Measurements from ENCODE around the gene CERS3. TPM values are rescaled to one million over a fixed set of nuclear protein-coding genes. Genes with fewer than 3 reads are reported as not detected.

Gene CERS3
- total RNA-seq, 2 donors from 2014 or later = 0.22 TPM; not detected in 1

DNA sequence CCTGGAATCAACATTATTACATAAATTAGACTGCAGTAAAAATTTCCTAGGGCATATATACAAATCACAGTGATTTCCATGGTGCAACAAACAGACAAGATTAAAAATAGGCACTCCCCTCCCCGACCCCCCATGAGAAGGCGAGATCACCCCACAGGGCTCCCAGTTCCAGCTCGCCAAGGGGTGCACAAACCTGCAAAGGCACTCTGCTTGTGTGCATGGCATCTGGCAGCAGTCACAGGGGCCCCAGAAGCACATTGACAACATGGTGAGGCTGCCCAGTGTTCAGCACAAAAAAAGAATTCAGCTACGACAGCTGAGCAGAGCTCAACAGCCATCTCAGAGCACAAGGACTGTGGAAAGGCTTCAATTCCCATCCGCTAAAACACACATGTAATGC, 19.2 kb upstream of the CERS3 start:
- Mint-ChIP-seq H3K4me1 (ENCODE audit: low read depth in 2 of 2) (no peaks in the 10 kb centered on the region), H3K27ac (no peak overlapping the region), H3K36me3 (peaks cover 10% of the 10 kb centered on the region), H3K9me3 (no peaks in the 10 kb centered on the region), H3K27me3 (peaks cover 0 to 9% of the 10 kb centered on the region in 2 donors), H3K4me3 (no peak overlapping the region)
- DNase-seq (ENCODE audit: low spot score) = no peak
- ATAC-seq = no peak

DNA sequence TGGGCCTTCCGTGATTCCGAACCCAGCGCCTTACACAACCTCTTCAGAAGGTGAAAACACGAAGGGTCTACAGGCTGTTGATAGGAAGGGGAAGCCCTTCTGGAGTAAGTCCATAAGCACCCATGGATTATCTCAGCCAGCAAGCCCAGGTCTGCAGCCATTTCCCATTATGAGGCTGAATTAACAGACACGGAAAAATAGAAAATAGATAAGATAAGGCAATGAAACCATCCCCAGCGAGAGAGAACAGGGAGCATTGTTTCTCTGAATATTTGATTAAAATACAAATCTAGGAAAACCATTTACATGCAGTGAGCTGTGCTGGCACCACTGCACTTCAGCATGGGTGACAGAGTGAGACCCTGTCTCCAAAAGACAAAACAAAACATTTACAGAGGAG, 16.2 kb upstream of the CERS3 start:
- no peaks in the 10 kb centered on the region for H3K4me1 Mint-ChIP-seq (ENCODE audit: low read depth in 2 of 2)
- no peak overlapping the region for H3K4me3 Mint-ChIP-seq
- peaks cover 0 to 15% of the 10 kb centered on the region in 2 donors for H3K27me3 Mint-ChIP-seq
- no peak for ATAC-seq
- peaks cover 2% of the 10 kb centered on the region for H3K9me3 Mint-ChIP-seq
- H3K27ac Mint-ChIP-seq = no peak overlapping the region
- DNase-seq (ENCODE audit: low spot score) = no peak
- H3K36me3 Mint-ChIP-seq = no peaks in the 10 kb centered on the region

DNA sequence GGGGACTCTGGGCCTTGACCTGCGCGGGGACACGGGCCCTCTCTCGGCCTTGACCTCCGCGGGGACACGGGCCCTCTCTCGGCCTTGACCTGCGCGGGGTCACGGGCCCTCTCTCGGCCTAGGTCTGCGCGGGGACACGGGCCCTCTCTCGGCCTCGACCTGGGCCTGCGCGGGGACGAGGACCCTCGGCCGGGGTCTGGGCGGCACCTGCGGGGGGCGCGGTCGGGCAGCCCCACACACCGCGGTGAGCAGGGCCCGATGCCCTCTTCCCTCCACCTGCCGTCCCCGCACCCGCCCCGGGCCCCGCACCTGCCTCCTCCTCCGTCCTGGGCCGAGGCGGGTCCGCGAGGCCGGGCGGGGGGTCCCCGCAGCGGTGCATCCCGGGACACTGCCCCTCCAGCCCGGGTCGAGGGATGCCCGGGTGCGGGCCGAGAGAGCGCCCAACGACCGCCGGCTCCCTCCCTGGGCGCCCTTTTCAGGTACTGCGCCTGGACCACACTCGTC, 15.6 kb upstream of the CERS3 start:
- Mint-ChIP-seq H3K9me3 (peaks cover 2% of the 10 kb centered on the region), H3K27me3 (peaks cover 0 to 15% of the 10 kb centered on the region in 2 donors), H3K4me1 (ENCODE audit: low read depth in 2 of 2) (no peaks in the 10 kb centered on the region), H3K36me3 (peaks cover under 1% of the 10 kb centered on the region), H3K27ac (no peak overlapping the region), H3K4me3 (no peak overlapping the region)
- no peak for DNase-seq (ENCODE audit: low spot score)
- ATAC-seq = peak in 1 of 2 donors; percentile 43

DNA sequence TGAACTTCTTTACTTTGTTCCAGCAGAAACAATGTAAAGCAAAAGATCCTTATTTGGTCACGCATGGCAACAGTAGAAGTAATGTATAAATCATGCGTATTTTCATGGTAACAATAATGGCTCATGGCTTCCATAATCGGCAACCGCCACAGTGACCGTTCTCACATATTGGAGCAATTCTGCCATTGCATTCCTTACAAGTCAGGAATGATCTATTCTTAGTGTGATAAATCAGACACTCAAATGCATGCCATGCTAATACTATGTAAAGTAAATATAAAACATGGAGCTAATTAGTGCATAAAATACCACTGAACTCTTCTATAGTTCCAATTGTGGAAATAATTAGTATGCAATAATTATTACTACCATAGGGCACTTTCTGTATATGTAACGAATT, 13.5 kb upstream of the CERS3 start:
- H3K4me3 Mint-ChIP-seq = no peak overlapping the region
- H3K27ac Mint-ChIP-seq = no peak overlapping the region
- ATAC-seq = no peak
- H3K36me3 Mint-ChIP-seq = peaks cover 7% of the 10 kb centered on the region
- H3K4me1 Mint-ChIP-seq (ENCODE audit: low read depth in 2 of 2) = no peaks in the 10 kb centered on the region
- DNase-seq (ENCODE audit: low spot score) = no peak
- H3K9me3 Mint-ChIP-seq = peaks cover 8% of the 10 kb centered on the region
- H3K27me3 Mint-ChIP-seq = peaks cover 0 to 23% of the 10 kb centered on the region in 2 donors

DNA sequence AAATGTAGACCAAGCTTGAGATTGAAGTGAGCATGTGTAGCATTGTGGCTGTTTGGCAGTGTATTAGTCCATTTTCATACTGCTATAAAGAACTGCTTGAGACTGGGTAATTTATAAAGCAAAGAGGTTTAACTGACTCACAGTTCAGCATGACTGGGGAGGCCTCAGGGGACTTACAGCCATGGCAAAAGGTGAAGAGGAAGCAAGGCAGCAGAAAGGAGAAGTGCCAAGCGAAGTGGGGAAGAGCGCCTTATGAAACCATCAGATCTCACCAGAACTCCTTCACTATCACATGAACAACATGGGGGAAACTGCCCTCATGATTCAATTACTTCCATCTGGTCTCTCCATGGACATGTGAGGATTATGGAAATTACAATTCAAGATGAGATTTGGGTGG, 8.6 kb upstream of the CERS3 start:
- H3K27me3 Mint-ChIP-seq = peaks cover 8 to 18% of the 10 kb centered on the region in 2 donors
- DNase-seq (ENCODE audit: low spot score) (no peak), ATAC-seq (no peak)
- no peaks in the 10 kb centered on the region for H3K4me1 Mint-ChIP-seq (ENCODE audit: low read depth in 2 of 2)
- peaks cover 8% of the 10 kb centered on the region for H3K9me3 Mint-ChIP-seq
- peaks cover 7% of the 10 kb centered on the region for H3K36me3 Mint-ChIP-seq
- H3K4me3 Mint-ChIP-seq = no peak overlapping the region
- no peak overlapping the region for H3K27ac Mint-ChIP-seq

DNA sequence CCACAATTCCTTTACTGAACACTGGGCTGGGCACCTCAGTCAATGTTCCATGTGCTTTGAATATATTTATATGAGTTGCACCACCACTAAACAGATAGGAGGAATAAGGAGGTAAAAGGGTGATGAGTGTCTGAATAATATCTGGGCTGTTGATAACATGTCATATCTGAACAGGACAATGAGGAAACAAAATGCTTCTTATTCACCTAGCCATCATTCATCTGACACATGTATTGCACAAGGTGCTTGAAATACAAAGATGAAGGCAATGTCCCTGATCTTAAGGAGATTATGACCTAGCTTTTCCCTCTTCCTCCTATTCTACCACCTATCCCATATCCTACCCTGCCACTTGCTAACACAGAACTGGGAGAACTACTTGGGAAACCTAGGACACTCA, 8.0 kb upstream of the CERS3 start:
- Mint-ChIP-seq H3K36me3 (peaks cover 7% of the 10 kb centered on the region), H3K4me1 (ENCODE audit: low read depth in 2 of 2) (no peaks in the 10 kb centered on the region), H3K27ac (no peak overlapping the region), H3K9me3 (peaks cover 8% of the 10 kb centered on the region), H3K27me3 (peaks cover 8 to 20% of the 10 kb centered on the region in 2 donors), H3K4me3 (no peak overlapping the region)
- DNase-seq (ENCODE audit: low spot score) = no peak
- ATAC-seq = no peak

DNA sequence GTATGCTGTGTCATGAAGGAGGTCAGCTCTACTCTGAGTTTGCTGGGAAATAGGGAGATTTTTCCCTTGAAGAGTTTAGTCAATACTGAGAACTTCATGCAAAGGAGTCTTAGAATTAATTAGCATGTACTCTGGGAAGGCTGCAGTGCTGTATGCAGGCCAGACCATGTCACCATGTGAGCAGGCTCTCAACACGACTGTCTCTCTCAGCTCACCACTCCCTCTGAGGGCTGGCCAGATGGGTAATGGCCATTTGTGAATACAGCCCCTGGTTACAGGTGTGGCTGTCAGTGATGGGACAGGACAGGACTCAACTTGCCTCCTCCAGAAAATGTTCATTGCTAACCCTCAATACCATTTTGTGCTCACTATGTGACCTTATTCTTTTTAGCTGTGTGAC, 5.1 kb upstream of the CERS3 start:
- Mint-ChIP-seq H3K27me3 (peaks cover 13 to 14% of the 10 kb centered on the region in 2 donors), H3K9me3 (peaks cover under 1% of the 10 kb centered on the region), H3K27ac (no peak overlapping the region), H3K36me3 (peaks cover 2% of the 10 kb centered on the region), H3K4me3 (no peak overlapping the region), H3K4me1 (ENCODE audit: low read depth in 2 of 2) (no peaks in the 10 kb centered on the region)
- ATAC-seq (no peak), DNase-seq (ENCODE audit: low spot score) (no peak)

DNA sequence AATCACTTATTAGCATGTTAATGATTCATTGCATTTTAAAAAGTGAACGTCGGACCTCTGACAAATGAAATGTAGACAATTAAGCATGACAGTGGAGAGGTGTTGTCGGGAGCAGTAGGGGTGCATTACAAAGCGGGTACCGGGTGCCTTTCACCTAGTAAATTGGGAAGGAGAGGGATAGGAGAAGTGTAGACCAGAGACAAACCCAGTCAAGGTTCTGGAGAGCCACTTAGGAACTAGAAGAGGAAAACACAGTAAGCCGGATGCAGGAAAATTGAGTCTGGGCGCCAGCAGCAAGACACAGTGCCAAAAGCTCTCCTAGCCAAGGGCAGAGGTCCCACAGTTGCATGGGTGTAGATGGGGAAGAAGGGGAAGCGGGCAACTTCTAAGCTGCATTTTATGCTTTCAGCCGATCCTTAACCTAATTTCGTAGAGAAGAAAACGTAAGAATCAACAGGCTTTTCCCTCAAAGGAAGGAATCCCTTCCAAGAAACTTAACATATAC, 3.1 kb upstream of the CERS3 start:
- ATAC-seq = no peak
- H3K9me3 Mint-ChIP-seq = no peaks in the 10 kb centered on the region
- no peak for DNase-seq (ENCODE audit: low spot score)
- H3K4me3 Mint-ChIP-seq = no peak overlapping the region
- no peak overlapping the region for H3K27ac Mint-ChIP-seq
- H3K4me1 Mint-ChIP-seq (ENCODE audit: low read depth in 2 of 2) = no peaks in the 10 kb centered on the region
- no peaks in the 10 kb centered on the region for H3K36me3 Mint-ChIP-seq
- peaks cover 13 to 14% of the 10 kb centered on the region in 2 donors for H3K27me3 Mint-ChIP-seq

DNA sequence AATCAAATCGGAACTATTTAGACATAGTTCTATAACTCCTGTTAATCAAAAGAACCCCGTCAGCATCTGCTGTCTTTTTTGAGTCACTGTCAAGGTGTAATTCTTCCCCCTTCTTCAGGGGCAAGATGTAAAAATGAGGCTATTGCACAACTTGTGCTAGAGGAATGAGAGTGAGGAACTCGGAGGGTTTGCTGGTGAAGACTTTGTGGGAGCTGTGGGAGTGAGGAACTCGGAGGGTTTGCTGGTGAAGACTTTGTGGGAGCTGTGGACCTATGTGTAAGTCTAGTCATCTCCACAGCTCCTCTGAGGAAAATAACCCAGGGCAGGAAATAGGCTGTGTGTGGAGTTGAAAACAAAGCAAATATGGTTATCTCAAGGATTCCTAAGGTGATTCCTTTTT, 2.5 kb upstream of the CERS3 start:
- Mint-ChIP-seq H3K9me3 (no peaks in the 10 kb centered on the region), H3K4me3 (no peak overlapping the region), H3K27me3 (peaks cover 13 to 14% of the 10 kb centered on the region in 2 donors), H3K27ac (no peak overlapping the region), H3K4me1 (ENCODE audit: low read depth in 2 of 2) (no peaks in the 10 kb centered on the region), H3K36me3 (no peaks in the 10 kb centered on the region)
- ATAC-seq (no peak), DNase-seq (ENCODE audit: low spot score) (no peak)

DNA sequence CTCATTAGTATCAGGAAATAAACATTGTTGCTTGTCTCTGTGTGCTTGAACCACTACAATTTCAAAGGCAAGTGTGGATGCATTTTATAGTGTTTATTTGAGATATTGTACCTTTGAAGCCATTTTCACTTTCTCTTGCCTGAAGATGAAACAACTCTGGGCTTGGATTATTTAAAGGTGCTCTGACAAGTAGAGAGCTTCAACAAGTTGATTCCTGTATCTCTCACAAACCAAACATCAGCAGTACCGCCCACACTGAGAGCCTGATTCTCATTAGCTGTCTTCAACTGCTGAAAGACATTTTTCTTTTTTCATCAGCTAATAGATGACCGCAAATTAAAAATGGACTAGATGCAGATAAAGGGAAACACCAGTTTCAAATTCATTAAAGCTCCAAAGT, 806 bp upstream of the CERS3 start:
- DNase-seq (ENCODE audit: low spot score) (no peak), ATAC-seq (no peak)
- Mint-ChIP-seq H3K27ac (no peak overlapping the region), H3K27me3 (peaks cover 13 to 16% of the 10 kb centered on the region in 2 donors), H3K4me3 (no peak overlapping the region), H3K4me1 (ENCODE audit: low read depth in 2 of 2) (no peaks in the 10 kb centered on the region), H3K9me3 (no peaks in the 10 kb centered on the region), H3K36me3 (no peaks in the 10 kb centered on the region)

DNA sequence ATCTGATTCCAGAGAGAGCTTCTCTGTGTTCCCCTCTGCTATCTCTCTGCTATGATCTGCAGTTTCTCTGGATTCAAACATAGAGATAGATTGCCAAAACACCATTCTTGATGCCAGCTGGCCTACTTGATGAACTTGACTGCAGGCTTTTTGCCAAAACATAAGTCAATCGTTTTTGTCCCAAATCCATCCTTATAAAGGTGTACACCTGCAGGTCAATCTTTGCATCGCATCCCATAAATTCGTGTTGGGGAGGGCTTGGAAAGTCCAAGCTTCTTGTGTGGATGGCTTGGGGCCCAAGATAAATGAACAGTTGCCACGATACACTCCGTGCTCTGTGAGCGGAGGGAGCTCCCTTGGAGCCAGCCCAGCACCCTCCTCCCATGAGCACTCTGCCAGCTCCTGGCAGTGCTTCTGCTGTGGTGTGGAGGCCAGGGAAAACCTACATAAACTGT, 2.7 kb downstream of the CERS3 start:
- peaks cover 1 to 2% of the 10 kb centered on the region in 2 donors for H3K4me1 Mint-ChIP-seq (ENCODE audit: low read depth in 2 of 2)
- H3K36me3 Mint-ChIP-seq = no peaks in the 10 kb centered on the region
- H3K27ac Mint-ChIP-seq = no peak overlapping the region
- ATAC-seq = no peak
- H3K27me3 Mint-ChIP-seq = peaks cover 6 to 7% of the 10 kb centered on the region in 2 donors
- H3K4me3 Mint-ChIP-seq = no peak overlapping the region
- H3K9me3 Mint-ChIP-seq = no peaks in the 10 kb centered on the region
- no peak for DNase-seq (ENCODE audit: low spot score)

DNA sequence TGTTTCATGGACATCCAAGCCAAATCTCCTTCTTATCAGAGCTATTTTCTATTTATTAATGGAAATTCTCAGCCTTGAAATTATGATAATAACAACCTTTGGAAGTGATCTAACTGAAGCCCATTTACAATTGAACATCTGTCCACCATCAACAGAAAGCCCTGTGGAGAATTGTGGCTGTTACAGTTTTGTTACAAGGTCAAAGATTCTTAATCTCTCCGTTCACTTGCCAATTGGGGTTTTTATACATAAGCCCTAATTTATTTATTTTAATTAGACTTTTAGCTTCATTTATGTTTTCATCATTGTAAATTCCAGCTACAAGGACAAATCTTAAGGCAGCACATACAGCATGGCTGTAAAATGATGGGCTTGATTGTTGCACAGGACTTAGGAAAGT, 3.3 kb downstream of the CERS3 start:
- DNase-seq (ENCODE audit: low spot score) = no peak
- H3K36me3 Mint-ChIP-seq = no peaks in the 10 kb centered on the region
- H3K4me3 Mint-ChIP-seq = no peak overlapping the region

DNA sequence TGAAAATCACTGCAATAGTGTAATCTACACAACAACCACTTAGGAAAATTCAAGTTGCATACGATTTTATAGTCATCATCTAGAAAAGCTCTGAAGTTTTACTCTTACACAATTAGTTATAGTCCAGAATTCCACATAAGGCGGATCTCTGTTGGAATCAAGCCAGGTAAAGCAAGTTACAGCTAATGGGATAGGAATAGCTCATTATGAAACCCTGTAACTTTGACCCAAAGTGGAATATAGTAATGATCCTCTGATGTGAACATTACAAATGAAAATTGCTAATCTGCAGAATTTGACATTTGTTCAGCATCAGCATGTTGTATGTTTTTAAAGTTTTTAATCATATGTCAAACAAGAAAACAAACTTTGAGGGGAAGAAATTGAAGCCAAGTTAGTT, 4.4 kb downstream of the CERS3 start:
- H3K27ac Mint-ChIP-seq = no peak overlapping the region
- ATAC-seq = no peak
- peaks cover 0 to 5% of the 10 kb centered on the region in 2 donors for H3K27me3 Mint-ChIP-seq
- DNase-seq (ENCODE audit: low spot score) = no peak
- H3K9me3 Mint-ChIP-seq = no peaks in the 10 kb centered on the region
- no peaks in the 10 kb centered on the region for H3K36me3 Mint-ChIP-seq
- H3K4me3 Mint-ChIP-seq = no peak overlapping the region
- peaks cover 7 to 10% of the 10 kb centered on the region in 2 donors for H3K4me1 Mint-ChIP-seq (ENCODE audit: low read depth in 2 of 2)

More for the DNA sequence above, 3.3 kb downstream of the CERS3 start:
- Mint-ChIP-seq H3K9me3 (no peaks in the 10 kb centered on the region), H3K27ac (no peak overlapping the region), H3K27me3 (peaks cover 4 to 6% of the 10 kb centered on the region in 2 donors), H3K4me1 (ENCODE audit: low read depth in 2 of 2) (peaks cover 5 to 8% of the 10 kb centered on the region in 2 donors)
- ATAC-seq = no peak

DNA sequence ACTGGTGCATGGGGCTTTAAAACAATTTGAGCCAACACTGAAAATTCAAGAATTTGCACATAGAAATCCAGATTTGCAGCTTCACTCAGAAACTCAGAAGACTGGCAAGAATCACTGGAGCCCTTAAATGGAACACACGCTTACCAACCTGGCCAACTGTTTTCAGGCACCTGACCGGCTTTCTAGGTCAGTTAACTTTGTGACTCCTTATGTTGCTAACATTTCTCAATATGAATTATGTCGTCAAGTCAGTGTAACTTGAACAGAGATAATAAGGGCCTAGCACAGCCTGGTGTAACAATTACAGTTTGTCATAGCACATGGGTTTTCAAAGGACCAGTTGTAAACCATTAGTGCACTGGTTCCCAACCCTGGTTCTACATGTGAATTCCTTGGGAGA, 6.8 kb downstream of the CERS3 start:
- no peak for DNase-seq (ENCODE audit: low spot score)
- H3K27ac Mint-ChIP-seq = no peak overlapping the region
- no peak for ATAC-seq
- peaks cover 7 to 10% of the 10 kb centered on the region in 2 donors for H3K4me1 Mint-ChIP-seq (ENCODE audit: low read depth in 2 of 2)
- no peak overlapping the region for H3K4me3 Mint-ChIP-seq
- H3K27me3 Mint-ChIP-seq = peaks cover 2 to 9% of the 10 kb centered on the region in 2 donors
- no peaks in the 10 kb centered on the region for H3K36me3 Mint-ChIP-seq
- H3K9me3 Mint-ChIP-seq = no peaks in the 10 kb centered on the region

Measured in natural killer cell treated with Interleukin-12 subunit alpha and Interleukin-12 subunit beta and Interleukin-15 and Interleukin-18, amount 100 ng/mL, for 72 hours (primary cell).